A673 (cell line): Measurements from ENCODE around the gene SRBD1. TPM values are rescaled to one million over a fixed set of nuclear protein-coding genes. Genes with fewer than 3 reads are reported as not detected.

Experiments
- BruUV-seq: library from RNA; stranded (reverse); fragments of 400-500 nt; replicated peaks from 2 replicates; lab custom pipeline; 2021; lab: Mats Ljungman, UMichigan
- CTCF ChIA-PET: fragments of 300-600 bp; sonication (Branson Sonifier 250); formaldehyde crosslinking; loops from one replicate; lab custom pipeline; 2022; ENCODE audit warnings: antibody characterized with exemption; lab: Charles Lee
- POLR2A ChIA-PET: fragments of 300-600 bp; sonication (Branson Sonifier 250); formaldehyde crosslinking; loops from one replicate; lab custom pipeline; 2022; ENCODE audit warnings: antibody characterized with exemption; ENCODE audit not compliant: low non-redundant PET; lab: Charles Lee
- DNase-seq: peaks from one replicate; pipeline ENCODE4 v3.0.0-alpha.2; 2015; ENCODE audit warnings: low spot score
- H3K27ac ChIP-seq: fragments of 200-600 bp; sonication (generic); 2 replicates; pipeline ENCODE4 v1.5.1; 2016; ENCODE audit warnings: mixed run types, low read depth, mild to moderate bottlenecking, mixed read lengths, antibody characterized with exemption, low read length; ENCODE audit not compliant: poor library complexity, severe bottlenecking
- H3K27me3 ChIP-seq: fragments of 200-600 bp; sonication (generic); replicated peaks from 2 replicates; pipeline ENCODE4 v1.6.1; 2017; ENCODE audit warnings: mixed run types, low read depth, mild to moderate bottlenecking, mixed read lengths, antibody characterized with exemption, low read length; ENCODE audit not compliant: insufficient read depth, poor library complexity
- H3K36me3 ChIP-seq: fragments of 200-600 bp; sonication (generic); 2 replicates; pipeline ENCODE4 v1.6.1; 2016; ENCODE audit warnings: mixed run types, mild to moderate bottlenecking, mixed read lengths, antibody characterized with exemption, low read length; ENCODE audit not compliant: insufficient read depth, poor library complexity, severe bottlenecking
- H3K4me1 ChIP-seq: fragments of 200-600 bp; sonication (generic); 2 replicates; pipeline ENCODE4 v1.6.1; 2017; ENCODE audit warnings: mixed run types, mild to moderate bottlenecking, mixed read lengths, antibody characterized with exemption, low read length; ENCODE audit not compliant: insufficient read depth, poor library complexity, severe bottlenecking
- H3K4me3 ChIP-seq: fragments of 200-600 bp; sonication (generic); 2 replicates; pipeline ENCODE4 v1.5.1; 2016; ENCODE audit warnings: low read depth, mixed run types, mild to moderate bottlenecking, mixed read lengths, low read length; ENCODE audit not compliant: poor library complexity, severe bottlenecking
- H3K9me3 ChIP-seq: fragments of 200-600 bp; sonication (generic); 2 replicates; pipeline ENCODE4 v1.6.1; 2016; ENCODE audit warnings: mixed run types, low read depth, mild to moderate bottlenecking, mixed read lengths, antibody characterized with exemption, low read length; ENCODE audit not compliant: poor library complexity, severe bottlenecking
- EZH2 ChIP-seq: fragments of 200-600 bp; sonication (generic); IDR thresholded peaks from 2 replicates; pipeline ENCODE4 v1.6.1; 2017; ENCODE audit warnings: borderline replicate concordance, low read depth, mild to moderate bottlenecking, mixed read lengths, antibody characterized with exemption, low read length; ENCODE audit not compliant: poor library complexity, severe bottlenecking
- intact Hi-C: fragments of 100-400 bp; cut with micrococcal nuclease; formaldehyde crosslinking; loops from one replicate; pipeline ENCODE4 v1.10.0; 2022; ENCODE audit not compliant: unreplicated experiment
- total RNA-seq: library from RNA; stranded (reverse); gene quantifications from 2 replicates; pipeline ENCODE4 v1.2.3, GENCODE V29; 2021
- TF ChIP-seq, protein P1 (sequence below): fragments of 300-800, 200-600 bp; sonication (generic); conservative IDR thresholded peaks from 2 replicates; pipeline ENCODE4 v1.5.1; 2017; ENCODE audit warnings: low read depth, mild to moderate bottlenecking, antibody characterized with exemption, low read length, moderate library complexity, mixed read lengths

Gene SRBD1
- total RNA-seq, 1 experiment from 2014 or later, result 21.9 TPM

DNA sequence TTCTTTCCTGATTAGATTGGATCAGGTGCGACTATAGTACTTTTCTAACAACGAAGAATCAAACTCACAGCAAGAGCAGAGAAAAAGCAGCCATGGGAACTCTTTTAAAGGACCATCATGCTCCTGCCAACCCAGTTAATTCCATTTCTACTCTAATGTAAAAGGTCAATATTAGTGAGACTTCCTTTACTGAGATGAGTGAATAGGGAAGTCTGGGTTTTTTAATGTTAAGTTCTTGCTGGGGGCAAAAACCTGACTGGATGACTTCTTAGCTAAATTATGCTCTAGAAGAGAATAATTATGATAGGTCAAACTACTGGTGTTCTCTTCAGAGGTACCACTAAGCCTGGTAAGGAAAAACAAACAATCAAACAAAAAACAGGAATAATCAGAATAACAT is 8.4 kb downstream of the SRBD1 start:
- Histone ChIP-seq H3K4me3 (no peak overlapping the region), H3K9me3 (no peaks in the 10 kb centered on the region), H3K27ac (no peak overlapping the region), H3K4me1 (no peaks in the 10 kb centered on the region), H3K27me3 (no peaks in the 10 kb centered on the region), H3K36me3 (peaks cover 24% of the 10 kb centered on the region)
- DNase-seq, result no peak
- CTCF ChIA-PET, result no interaction called here
- TF ChIP-seq, protein P1, sequence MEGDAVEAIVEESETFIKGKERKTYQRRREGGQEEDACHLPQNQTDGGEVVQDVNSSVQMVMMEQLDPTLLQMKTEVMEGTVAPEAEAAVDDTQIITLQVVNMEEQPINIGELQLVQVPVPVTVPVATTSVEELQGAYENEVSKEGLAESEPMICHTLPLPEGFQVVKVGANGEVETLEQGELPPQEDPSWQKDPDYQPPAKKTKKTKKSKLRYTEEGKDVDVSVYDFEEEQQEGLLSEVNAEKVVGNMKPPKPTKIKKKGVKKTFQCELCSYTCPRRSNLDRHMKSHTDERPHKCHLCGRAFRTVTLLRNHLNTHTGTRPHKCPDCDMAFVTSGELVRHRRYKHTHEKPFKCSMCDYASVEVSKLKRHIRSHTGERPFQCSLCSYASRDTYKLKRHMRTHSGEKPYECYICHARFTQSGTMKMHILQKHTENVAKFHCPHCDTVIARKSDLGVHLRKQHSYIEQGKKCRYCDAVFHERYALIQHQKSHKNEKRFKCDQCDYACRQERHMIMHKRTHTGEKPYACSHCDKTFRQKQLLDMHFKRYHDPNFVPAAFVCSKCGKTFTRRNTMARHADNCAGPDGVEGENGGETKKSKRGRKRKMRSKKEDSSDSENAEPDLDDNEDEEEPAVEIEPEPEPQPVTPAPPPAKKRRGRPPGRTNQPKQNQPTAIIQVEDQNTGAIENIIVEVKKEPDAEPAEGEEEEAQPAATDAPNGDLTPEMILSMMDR, result no peak
- no peak for TF ChIP-seq EZH2
- POLR2A ChIA-PET, result no interaction called here
- BruUV-seq, result no TSS peak
- intact Hi-C loops, result no loop called here

DNA sequence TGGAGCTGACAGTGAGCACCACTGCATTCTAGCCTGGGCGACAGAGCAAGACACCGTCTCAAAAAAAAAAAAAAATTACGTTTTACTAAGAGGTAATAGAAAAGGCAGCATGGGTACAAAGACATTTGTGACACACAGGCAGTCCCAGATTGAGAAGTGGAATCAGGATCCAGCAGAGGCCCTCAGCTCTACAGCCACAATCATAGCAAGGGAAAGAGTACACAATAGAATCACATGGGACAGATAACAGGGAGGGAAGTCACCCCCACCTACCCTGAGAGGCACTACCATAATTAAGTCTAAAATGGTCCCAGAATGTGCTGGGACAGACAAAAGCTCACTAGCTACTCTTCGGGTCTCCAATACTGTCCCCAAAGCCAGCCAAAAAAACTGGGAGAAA is 12.5 kb downstream of the SRBD1 start:
- peaks cover 24% of the 10 kb centered on the region for H3K36me3 ChIP-seq
- H3K4me1 ChIP-seq, result no peaks in the 10 kb centered on the region
- H3K4me3 ChIP-seq, result no peak overlapping the region
- H3K27me3 ChIP-seq, result no peaks in the 10 kb centered on the region
- no peak for DNase-seq
- CTCF ChIA-PET, result no interaction called here
- no peaks in the 10 kb centered on the region for H3K9me3 ChIP-seq
- TF ChIP-seq, protein P1, result no peak
- no peak for TF ChIP-seq EZH2
- no peak overlapping the region for H3K27ac ChIP-seq
- intact Hi-C loops, result no loop called here
- no TSS peak for BruUV-seq
- POLR2A ChIA-PET, result no interaction called here

DNA sequence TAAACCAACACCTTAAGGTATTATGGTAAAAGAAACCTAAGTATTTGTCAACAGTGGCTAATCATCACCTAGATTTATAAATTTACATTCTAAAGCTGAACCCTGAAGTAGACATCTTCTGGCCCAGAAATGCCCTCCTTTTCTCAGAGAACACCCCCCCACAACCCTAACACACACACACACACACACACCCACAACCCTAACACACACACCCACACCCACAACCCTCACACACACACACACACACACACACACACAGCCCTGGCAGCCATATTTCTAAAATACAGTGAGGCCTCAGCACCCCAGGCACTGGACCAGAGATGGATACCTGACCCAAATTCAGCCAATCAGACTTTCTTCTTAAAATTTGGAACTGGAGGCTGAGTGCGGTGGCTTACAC is 14.3 kb downstream of the SRBD1 start:
- H3K4me3 ChIP-seq, result no peak overlapping the region
- BruUV-seq, result no TSS peak
- intact Hi-C loops, result no loop called here
- CTCF ChIA-PET, result no interaction called here
- H3K36me3 ChIP-seq, result peaks cover 20% of the 10 kb centered on the region
- H3K4me1 ChIP-seq, result no peaks in the 10 kb centered on the region
- POLR2A ChIA-PET, result no interaction called here
- H3K27me3 ChIP-seq, result no peaks in the 10 kb centered on the region
- no peak overlapping the region for H3K27ac ChIP-seq
- H3K9me3 ChIP-seq, result no peaks in the 10 kb centered on the region
- no peak for DNase-seq
- TF ChIP-seq, protein P1, result no peak
- no peak for TF ChIP-seq EZH2
